GM23338 (cell line): Measurements from ENCODE around the gene SPP2. TPM values are rescaled to one million over a fixed set of nuclear protein-coding genes. Genes with fewer than 3 reads are reported as not detected.

Source experiments
- ATAC-seq: fragments of 200-7000 bp; cut with Tn5 transposase; 3 replicates; pipeline ENCODE4 v1.9.1; 2020
- DNase-seq: peaks from one replicate; pipeline ENCODE4 v3.0.0-alpha.2; 2015; ENCODE audit warnings: low spot score
- H2AFZ ChIP-seq: fragments of 200-600 bp; sonication (generic); 2 replicates; pipeline ENCODE4 v1.8.0; 2016; ENCODE audit warnings: antibody characterized with exemption, mild to moderate bottlenecking, moderate library complexity
- H3F3A ChIP-seq: fragments of 200-600 bp; sonication (generic); replicated peaks from 2 replicates; pipeline ENCODE4 v1.8.0; 2017; ENCODE audit warnings: antibody characterized with exemption, mixed run types, low read depth
- H3K27ac ChIP-seq: fragments of 200-600 bp; sonication (generic); 2 replicates; pipeline ENCODE4 v1.6.1; 2016; ENCODE audit warnings: low read depth
- H3K27me3 ChIP-seq: fragments of 200-600 bp; sonication (generic); 2 replicates; pipeline ENCODE4 v1.8.0; 2016; ENCODE audit warnings: mild to moderate bottlenecking, mixed run types, moderate library complexity; ENCODE audit not compliant: insufficient read depth
- H3K36me3 ChIP-seq: fragments of 200-600 bp; sonication (generic); 2 replicates; pipeline ENCODE4 v1.8.0; 2016; ENCODE audit warnings: mild to moderate bottlenecking; ENCODE audit not compliant: insufficient read depth
- H3K4me1 ChIP-seq: fragments of 200-600 bp; sonication (generic); 2 replicates; pipeline ENCODE4 v1.8.0; 2016; ENCODE audit warnings: mild to moderate bottlenecking, moderate library complexity; ENCODE audit not compliant: insufficient read depth
- H3K4me2 ChIP-seq: fragments of 200-600 bp; sonication (generic); 2 replicates; pipeline ENCODE4 v1.7.1; 2017; ENCODE audit warnings: mixed run types
- H3K4me3 ChIP-seq: fragments of 200-600 bp; sonication (generic); 2 replicates; pipeline ENCODE4 v1.6.1; 2016; ENCODE audit warnings: mixed run types
- H3K79me2 ChIP-seq: fragments of 200-600 bp; sonication (generic); replicated peaks from 2 replicates; pipeline ENCODE4 v1.8.0; 2017; ENCODE audit warnings: mild to moderate bottlenecking; ENCODE audit not compliant: insufficient read depth
- H3K9me2 ChIP-seq: fragments of 200-600 bp; sonication (generic); 2 replicates; pipeline ENCODE4 v1.8.0; 2017; ENCODE audit not compliant: insufficient read depth
- H4K20me1 ChIP-seq: fragments of 200-600 bp; sonication (generic); replicated peaks from 2 replicates; pipeline ENCODE4 v1.8.0; 2017; ENCODE audit warnings: mild to moderate bottlenecking; ENCODE audit not compliant: insufficient read depth
- H3K27ac Mint-ChIP-seq: 2 replicates; pipeline ENCODE4 v1.8.0; 2020; ENCODE audit warnings: inconsistent platforms, mild to moderate bottlenecking, moderate library complexity, mixed read lengths
- H3K27me3 Mint-ChIP-seq: 3 replicates; pipeline ENCODE4 v1.8.0; 2022; ENCODE audit warnings: low read depth, mild to moderate bottlenecking, moderate library complexity, mixed read lengths, inconsistent platforms; ENCODE audit not compliant: insufficient read depth, poor library complexity
- H3K36me3 Mint-ChIP-seq: 3 replicates; pipeline ENCODE4 v1.8.0; 2021; ENCODE audit warnings: low read depth, mild to moderate bottlenecking, inconsistent platforms, moderate library complexity, mixed read lengths
- H3K4me1 Mint-ChIP-seq: 3 replicates; pipeline ENCODE4 v1.8.0; 2020; ENCODE audit warnings: mild to moderate bottlenecking, inconsistent platforms, mixed read lengths
- H3K4me3 Mint-ChIP-seq: 3 replicates; pipeline ENCODE4 v1.8.0; 2021; ENCODE audit warnings: moderate library complexity, mild to moderate bottlenecking, inconsistent platforms, mixed read lengths
- H3K9me3 Mint-ChIP-seq: 3 replicates; pipeline ENCODE4 v1.8.0; 2020; ENCODE audit warnings: moderate library complexity, mild to moderate bottlenecking, inconsistent platforms, mixed read lengths
- CREB1 ChIP-seq: fragments of 250-450 bp; sonication (Bioruptor Pico); IDR thresholded peaks from 2 replicates; pipeline ENCODE4 v1.5.0; 2020; ENCODE audit warnings: low read depth, mild to moderate bottlenecking, moderate library complexity
- CTCF ChIP-seq, 2 experiments: fragments of 200-600 bp in 1 of 2; sonication (generic) in 1 of 2; conservative IDR thresholded peaks; 2 replicates each; pipeline versions ENCODE4 v1.5.1 to v1.6.1; 2016 to 2017; ENCODE audit warnings: antibody characterized with exemption in 2 of 2, low read depth in 2 of 2, mild to moderate bottlenecking in 2 of 2, moderate library complexity in 1 of 2
- EZH2 ChIP-seq: fragments of 200-600 bp; sonication (generic); IDR thresholded peaks from one replicate; pipeline ENCODE4 v1.8.0; 2017; ENCODE audit warnings: antibody characterized with exemption, mild to moderate bottlenecking, low read depth; ENCODE audit not compliant: unreplicated experiment
- EZH2phosphoT487 ChIP-seq: fragments of 200-600 bp; sonication (generic); IDR thresholded peaks from one replicate; pipeline ENCODE4 v1.8.1; 2018; ENCODE audit warnings: antibody characterized with exemption; ENCODE audit not compliant: unreplicated experiment
- JUNB ChIP-seq: IDR thresholded peaks from one replicate; pipeline ENCODE4 v1.6.1; 2016; ENCODE audit warnings: antibody characterized with exemption; ENCODE audit not compliant: unreplicated experiment
- NANOG ChIP-seq: IDR thresholded peaks from 2 replicates; pipeline ENCODE4 v1.6.1; 2016; ENCODE audit warnings: antibody characterized with exemption, borderline replicate concordance
- POLR2AphosphoS5 ChIP-seq: IDR thresholded peaks from 2 replicates; pipeline ENCODE4 v1.6.1; 2016; ENCODE audit warnings: antibody characterized with exemption, low read depth
- REST ChIP-seq: IDR thresholded peaks from one replicate; pipeline ENCODE4 v1.6.1; 2018; ENCODE audit warnings: antibody characterized with exemption; ENCODE audit not compliant: unreplicated experiment
- STAT1 ChIP-seq: IDR thresholded peaks from one replicate; pipeline ENCODE4 v1.6.1; 2016; ENCODE audit warnings: antibody characterized with exemption; ENCODE audit not compliant: unreplicated experiment
- ZNF114 ChIP-seq: fragments of 250-450 bp; sonication (Bioruptor Pico); IDR thresholded peaks from 2 replicates; pipeline ENCODE4 v1.5.0; 2020; ENCODE audit warnings: mild to moderate bottlenecking, moderate library complexity
- ZNF331 ChIP-seq: fragments of 250-450 bp; sonication (Bioruptor Pico); IDR thresholded peaks from 2 replicates; pipeline ENCODE4 v1.5.0; 2020; ENCODE audit warnings: low read depth, mild to moderate bottlenecking, moderate library complexity
- ZNF462 ChIP-seq: fragments of 250-450 bp; sonication (Bioruptor Pico); IDR thresholded peaks from 2 replicates; pipeline ENCODE4 v1.5.0; 2020; ENCODE audit warnings: mild to moderate bottlenecking, moderate library complexity
- polyA plus RNA-seq: library from polyadenylated mRNA; unstranded; fragments of >200 nt; fragmentation: Nextera tagmentation; extraction: Ambion mirVana; gene quantifications from 2 replicates; pipeline ENCODE4 v1.2.1, GENCODE V29; 2016
- total RNA-seq: library from RNA; depleted of rRNA; stranded (reverse); fragments of >200 nt; shearing (Covaris generic); gene quantifications from 2 replicates; pipeline ENCODE4 v1.2.3, GENCODE V29; 2014
- TF ChIP-seq, protein P1 (sequence below): IDR thresholded peaks from 2 replicates; pipeline ENCODE4 v1.6.1; 2016; ENCODE audit warnings: antibody characterized with exemption

Gene SPP2
- total and polyA plus RNA-seq, 2 experiments from 2014 or later, result not detected

DNA sequence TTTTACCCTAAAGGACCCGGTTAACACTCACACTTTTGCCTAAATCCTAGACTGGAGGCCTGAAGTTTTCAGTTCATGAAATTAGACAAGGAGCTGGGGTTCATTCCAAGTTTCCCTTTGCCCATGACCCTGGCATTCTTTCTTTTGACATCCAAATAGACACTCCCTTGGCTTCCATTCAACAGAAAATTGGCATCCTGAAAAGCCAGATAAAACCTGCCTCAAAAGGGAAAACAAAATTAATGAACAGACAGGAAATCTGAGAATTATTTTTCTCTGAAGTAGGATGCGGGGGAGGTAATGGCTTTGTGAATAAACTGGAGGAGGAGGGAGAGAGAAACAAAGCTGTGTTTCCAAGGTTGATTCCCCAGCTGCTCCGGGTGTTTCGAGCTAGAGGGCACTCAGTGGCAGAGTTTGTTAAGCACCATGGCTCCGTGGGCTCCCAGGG lies 41.0 kb downstream of the SPP2 start:
- Mint-ChIP-seq H3K27me3 (peaks cover 2% of the 10 kb centered on the region), H3K36me3 (0 out of 3 replicates have a peak, but pooled peaks cover 3% of the 10 kb centered on the region), H3K9me3 (peaks cover 20% of the 10 kb centered on the region), H3K4me3 (no peak overlapping the region), H3K4me1 (peaks cover 14% of the 10 kb centered on the region), H3K27ac (no peak overlapping the region)
- Histone ChIP-seq H3K4me2 (no peak overlapping the region), H3F3A (no peaks in the 10 kb centered on the region), H3K4me3 (no peak overlapping the region), H3K36me3 (no peaks in the 10 kb centered on the region), H4K20me1 (no peaks in the 10 kb centered on the region), H3K9me2 (0 out of 2 replicates have a peak, but pooled peaks cover 3% of the 10 kb centered on the region), H3K27ac (no peak overlapping the region), H3K27me3 (no peaks in the 10 kb centered on the region), H3K79me2 (no peaks in the 10 kb centered on the region), H3K4me1 (peaks cover 9% of the 10 kb centered on the region), H2AFZ (peak overlapping the region; percentile 89)
- peak; percentile 6 for DNase-seq
- ATAC-seq, result peak; percentile 41
- no peak for TF ChIP-seq CREB1 (CRISPR knock-in tag)
- TF ChIP-seq ZNF462 (CRISPR knock-in tag), result no peak
- no peak for TF ChIP-seq REST
- no peak for TF ChIP-seq EZH2
- no peak for TF ChIP-seq POLR2AphosphoS5
- TF ChIP-seq ZNF331 (CRISPR knock-in tag), result no peak
- TF ChIP-seq, protein P1, sequence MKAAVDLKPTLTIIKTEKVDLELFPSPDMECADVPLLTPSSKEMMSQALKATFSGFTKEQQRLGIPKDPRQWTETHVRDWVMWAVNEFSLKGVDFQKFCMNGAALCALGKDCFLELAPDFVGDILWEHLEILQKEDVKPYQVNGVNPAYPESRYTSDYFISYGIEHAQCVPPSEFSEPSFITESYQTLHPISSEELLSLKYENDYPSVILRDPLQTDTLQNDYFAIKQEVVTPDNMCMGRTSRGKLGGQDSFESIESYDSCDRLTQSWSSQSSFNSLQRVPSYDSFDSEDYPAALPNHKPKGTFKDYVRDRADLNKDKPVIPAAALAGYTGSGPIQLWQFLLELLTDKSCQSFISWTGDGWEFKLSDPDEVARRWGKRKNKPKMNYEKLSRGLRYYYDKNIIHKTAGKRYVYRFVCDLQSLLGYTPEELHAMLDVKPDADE, result no peak
- TF ChIP-seq CTCF (conservative IDR thresholded peaks at IDR 0.05; ENCODE audit: low read depth in 2 of 2), result no peak
- no peak for TF ChIP-seq ZNF114 (CRISPR knock-in tag)
- TF ChIP-seq EZH2phosphoT487, result no peak
- TF ChIP-seq JUNB, result no peak
- TF ChIP-seq STAT1, result no peak
- no peak for TF ChIP-seq NANOG
